ENCODE results near the gene SELP. TPM values are rescaled to one million over a fixed set of nuclear protein-coding genes. Genes with fewer than 3 reads are reported as not detected.

SELP gene
- total RNA-seq, 1 donor from 2014 or later: not detected

DNA sequence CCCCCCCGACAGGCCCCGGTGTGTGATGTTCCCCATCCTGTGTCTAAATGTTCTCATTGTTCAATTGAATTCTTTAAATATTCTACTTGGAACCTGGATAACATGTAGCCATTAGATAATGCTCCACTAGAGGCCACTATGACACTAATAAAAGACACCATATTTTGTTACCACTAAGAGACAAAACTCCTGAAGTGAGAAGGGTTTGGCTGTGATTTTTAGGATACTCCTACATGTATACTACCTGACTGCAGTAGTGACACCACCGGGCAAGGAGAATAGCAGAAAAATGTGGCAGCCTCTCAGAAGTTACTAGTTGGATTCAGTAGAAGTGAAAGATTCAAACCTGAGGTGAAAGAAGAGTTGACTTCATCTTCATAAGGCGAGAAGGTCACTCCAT lies 79.6 kb downstream of the SELP start:
- Histone ChIP-seq H3K27me3 (ENCODE audit: control insufficient read depth, insufficient read depth, low read length) (peaks cover 1% of the 10 kb centered on the region), H3K4me3 (ENCODE audit: low read depth, low read length) (no peak overlapping the region), H3K36me3 (ENCODE audit: control insufficient read depth, insufficient read depth, low read length) (no peaks in the 10 kb centered on the region)
- no peak for FAIRE-seq
- DNase-seq (ENCODE audit: low read depth): peak; percentile 62
- TF ChIP-seq, protein P1, sequence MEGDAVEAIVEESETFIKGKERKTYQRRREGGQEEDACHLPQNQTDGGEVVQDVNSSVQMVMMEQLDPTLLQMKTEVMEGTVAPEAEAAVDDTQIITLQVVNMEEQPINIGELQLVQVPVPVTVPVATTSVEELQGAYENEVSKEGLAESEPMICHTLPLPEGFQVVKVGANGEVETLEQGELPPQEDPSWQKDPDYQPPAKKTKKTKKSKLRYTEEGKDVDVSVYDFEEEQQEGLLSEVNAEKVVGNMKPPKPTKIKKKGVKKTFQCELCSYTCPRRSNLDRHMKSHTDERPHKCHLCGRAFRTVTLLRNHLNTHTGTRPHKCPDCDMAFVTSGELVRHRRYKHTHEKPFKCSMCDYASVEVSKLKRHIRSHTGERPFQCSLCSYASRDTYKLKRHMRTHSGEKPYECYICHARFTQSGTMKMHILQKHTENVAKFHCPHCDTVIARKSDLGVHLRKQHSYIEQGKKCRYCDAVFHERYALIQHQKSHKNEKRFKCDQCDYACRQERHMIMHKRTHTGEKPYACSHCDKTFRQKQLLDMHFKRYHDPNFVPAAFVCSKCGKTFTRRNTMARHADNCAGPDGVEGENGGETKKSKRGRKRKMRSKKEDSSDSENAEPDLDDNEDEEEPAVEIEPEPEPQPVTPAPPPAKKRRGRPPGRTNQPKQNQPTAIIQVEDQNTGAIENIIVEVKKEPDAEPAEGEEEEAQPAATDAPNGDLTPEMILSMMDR (IDR thresholded peaks at IDR 0.05; ENCODE audit: insufficient read depth, low read length, severe bottlenecking): peak; percentile 33

DNA sequence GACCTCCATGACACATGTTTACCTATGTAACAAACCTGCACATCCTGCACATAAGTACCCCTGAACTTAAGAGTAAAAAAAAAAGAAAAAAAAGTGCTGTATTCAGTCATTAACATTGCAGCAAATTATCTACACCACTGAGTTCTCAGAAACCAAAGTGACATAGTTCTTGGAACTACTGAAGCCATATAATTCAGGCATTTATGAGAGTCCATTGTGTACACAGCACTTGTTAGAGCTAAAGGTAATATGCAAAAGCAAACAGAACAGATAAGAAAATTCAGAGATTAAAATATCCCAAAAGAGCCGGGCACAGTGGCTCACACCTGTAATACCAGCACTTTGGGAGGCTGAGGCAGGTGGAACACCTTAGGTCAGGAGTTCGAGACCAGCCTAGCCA lies 81.6 kb downstream of the SELP start:
- TF ChIP-seq, protein P1 (IDR thresholded peaks at IDR 0.05; ENCODE audit: insufficient read depth, low read length, severe bottlenecking): no peak
- H3K36me3 ChIP-seq (ENCODE audit: control insufficient read depth, insufficient read depth, low read length): no peaks in the 10 kb centered on the region
- FAIRE-seq (no peak), DNase-seq (ENCODE audit: low read depth) (no peak)
- no peak overlapping the region for H3K4me3 ChIP-seq (ENCODE audit: low read depth, low read length)
- H3K27me3 ChIP-seq (ENCODE audit: control insufficient read depth, insufficient read depth, low read length): peaks cover 1% of the 10 kb centered on the region

DNA sequence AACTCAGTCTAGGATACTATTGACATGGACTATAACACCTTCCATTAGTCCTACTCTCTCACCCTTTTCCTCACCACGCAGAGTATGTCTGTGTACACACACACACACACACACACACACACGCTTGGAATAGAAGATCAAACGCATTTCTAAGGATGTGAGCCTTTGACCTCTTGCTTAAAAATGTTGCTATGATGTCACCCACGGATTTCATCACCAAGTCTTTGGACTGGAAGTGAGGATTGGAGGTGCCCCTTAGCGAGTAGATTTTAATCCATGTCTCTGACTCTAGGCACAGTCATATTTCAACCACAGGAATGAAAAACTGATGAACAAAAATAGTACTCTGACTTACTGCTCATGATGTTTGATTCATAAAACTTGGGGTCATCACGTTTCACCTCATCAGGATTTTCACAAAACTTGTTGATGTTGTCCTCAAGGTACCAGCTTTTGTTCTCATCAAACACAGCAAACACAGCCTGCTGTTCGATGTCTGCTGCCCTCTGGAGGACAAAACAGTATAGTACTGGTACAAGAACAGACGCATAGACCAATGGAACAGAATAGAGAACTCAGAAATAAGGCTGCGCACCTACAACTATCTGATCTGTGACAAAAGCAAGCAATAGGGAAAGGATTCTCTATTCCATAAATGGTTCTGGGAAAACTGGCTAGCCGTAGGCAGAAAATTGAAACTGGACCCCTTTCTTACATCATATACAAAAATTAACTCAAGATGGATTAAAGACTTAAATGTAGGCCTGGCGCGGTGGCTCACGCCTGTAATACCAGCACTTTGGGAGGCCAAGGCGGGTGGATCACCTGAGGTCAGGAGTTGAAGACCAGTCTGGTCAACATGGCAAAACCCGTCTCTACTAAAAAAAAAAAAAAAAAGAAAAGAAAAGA lies 83.6 kb downstream of the SELP start:
- H3K4me3 ChIP-seq (ENCODE audit: low read depth, low read length): no peak overlapping the region
- H3K36me3 ChIP-seq (ENCODE audit: control insufficient read depth, insufficient read depth, low read length): no peaks in the 10 kb centered on the region
- TF ChIP-seq, protein P1 (IDR thresholded peaks at IDR 0.05; ENCODE audit: insufficient read depth, low read length, severe bottlenecking): peak; percentile 65
- FAIRE-seq (no peak), DNase-seq (ENCODE audit: low read depth) (peak; percentile 77)
- H3K27me3 ChIP-seq (ENCODE audit: control insufficient read depth, insufficient read depth, low read length): no peaks in the 10 kb centered on the region

DNA sequence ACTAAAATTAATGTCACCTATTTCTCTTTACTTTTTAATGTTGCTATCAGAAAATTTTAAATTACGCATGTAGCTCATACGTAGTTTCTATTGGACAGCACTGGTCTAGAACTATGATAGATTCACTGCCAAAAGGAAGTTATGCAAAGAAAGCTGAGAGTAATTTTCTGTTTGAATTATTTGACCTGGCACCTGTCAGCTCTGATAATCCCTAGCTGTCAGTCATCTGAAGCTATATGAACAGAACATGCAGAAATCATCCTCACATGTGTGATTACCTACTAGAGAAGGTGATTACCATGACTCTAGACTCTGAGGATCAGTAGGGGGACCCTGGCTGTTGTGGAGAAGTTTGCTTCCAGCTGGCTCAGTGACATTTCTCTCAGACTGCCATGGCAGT lies 84.5 kb downstream of the SELP start:
- FAIRE-seq (no peak), DNase-seq (ENCODE audit: low read depth) (no peak)
- H3K27me3 ChIP-seq (ENCODE audit: control insufficient read depth, insufficient read depth, low read length): no peaks in the 10 kb centered on the region
- TF ChIP-seq, protein P1 (IDR thresholded peaks at IDR 0.05; ENCODE audit: insufficient read depth, low read length, severe bottlenecking): no peak
- H3K36me3 ChIP-seq (ENCODE audit: control insufficient read depth, insufficient read depth, low read length): no peaks in the 10 kb centered on the region
- H3K4me3 ChIP-seq (ENCODE audit: low read depth, low read length): no peak overlapping the region

DNA sequence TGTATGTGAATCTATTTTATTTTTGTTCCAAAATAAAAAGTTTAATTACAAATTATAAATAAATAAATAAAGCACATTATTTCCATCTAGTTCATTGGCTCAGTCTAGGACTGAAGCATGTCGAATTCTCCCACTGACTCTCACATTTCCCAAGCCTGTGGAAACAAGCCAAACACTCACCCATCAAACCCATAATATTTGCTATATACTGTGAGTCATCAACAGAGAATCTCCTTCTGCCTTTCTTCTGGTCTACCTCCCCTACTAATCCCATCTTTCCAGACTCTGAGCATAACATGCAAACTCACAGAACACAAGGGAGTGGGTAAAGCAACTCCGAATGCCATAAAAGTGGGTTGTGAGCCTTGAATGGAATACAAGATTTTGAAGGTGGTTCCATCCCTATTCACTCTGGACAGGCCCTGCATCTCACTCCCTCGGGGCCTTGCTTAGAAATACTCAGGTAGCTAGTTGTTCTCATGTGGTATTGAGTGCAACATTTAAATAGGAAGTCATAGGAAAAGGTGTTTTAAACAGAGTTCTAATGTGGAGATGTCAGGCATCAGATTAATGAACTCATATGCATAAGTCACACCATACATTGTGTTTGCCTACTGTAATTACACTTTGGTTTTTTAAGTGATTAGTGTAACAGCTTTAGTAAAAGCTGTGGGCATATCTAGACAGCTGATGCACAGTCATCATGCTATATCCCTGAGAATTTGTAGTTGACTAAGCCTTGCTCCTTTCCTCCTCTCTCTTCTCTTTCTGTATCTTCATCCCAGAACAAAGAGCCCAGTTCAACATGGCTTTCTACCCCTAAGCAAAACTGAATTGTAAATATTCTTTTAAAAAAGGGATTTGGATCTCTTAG lies 90.7 kb downstream of the SELP start:
- no peak for FAIRE-seq
- Histone ChIP-seq H3K36me3 (ENCODE audit: control insufficient read depth, insufficient read depth, low read length) (no peaks in the 10 kb centered on the region), H3K4me3 (ENCODE audit: low read depth, low read length) (no peak overlapping the region), H3K27me3 (ENCODE audit: control insufficient read depth, insufficient read depth, low read length) (no peaks in the 10 kb centered on the region)
- TF ChIP-seq, protein P1 (IDR thresholded peaks at IDR 0.05; ENCODE audit: insufficient read depth, low read length, severe bottlenecking): no peak
- peak; percentile 92 for DNase-seq (ENCODE audit: low read depth)

Other genes starting within 250 kb of the SELP start
- 0.26 TPM in 1 of 2 replicates, not detected in the other for gene CCDC181, start 202.7 kb downstream of the SELP start, total RNA-seq
- 11.9 and 16.8 TPM in 2 replicates for gene SLC19A2, start 144.2 kb downstream of the SELP start, total RNA-seq
- gene F5, start 43.6 kb downstream of the SELP start, total RNA-seq: not detected in 2 replicates
- gene SELL, start 81.5 kb upstream of the SELP start, total RNA-seq: not detected in 2 replicates
- gene SELE, start 104.0 kb upstream of the SELP start, total RNA-seq: not detected in 2 replicates
- 4.7 and 4.9 TPM in 2 replicates for gene METTL18, start 164.8 kb upstream of the SELP start, total RNA-seq

All from bronchial epithelial cell (primary cell).